Activated effector memory CD4-positive, alpha-beta T cell treated with Interleukin-2 at 50 U/mL for 16 hours (primary cell): ENCODE results near the gene PIBF1.
A peak's percentile ranks its signal among the peaks of the same experiment; 100 is the strongest.
"Not testable (repeated sequence)": the region's sequence is repeated elsewhere in the genome, so short reads cannot be mapped to it uniquely, and the experiment has no call there.

Experiments
- DNase-seq: peaks from one replicate; pipeline ENCODE4 v3.0.0-alpha.2; 2020

The PIBF1 gene

GRCh38 chr13:72781451-72782439 lies at the start of gene PIBF1, which contains the start of gene DIS3:
Gene PIBF1 (plus strand): TSS chr13:72782133. CDS start chr13:72783470, 1,337 bp downstream.
Gene DIS3 (minus strand): TSS chr13:72781900. CDS start chr13:72781832, 68 bp downstream.
- peak; percentile 94 for DNase-seq

- no peak for DNase-seq
Measured at GRCh38 chr13:72737033-72737432, 44.9 kb upstream of the PIBF1 start.

- DNase-seq: no peak
Measured at GRCh38 chr13:72740015-72740414, 41.9 kb upstream of the PIBF1 start.

- no peak for DNase-seq
Measured at GRCh38 chr13:72745260-72745659, 36.7 kb upstream of the PIBF1 start.

- DNase-seq: no peak
Measured at GRCh38 chr13:72751220-72751619, 30.7 kb upstream of the PIBF1 start.

- no peak for DNase-seq
Measured at GRCh38 chr13:72754111-72754510, 27.8 kb upstream of the PIBF1 start.

GRCh38 chr13:72757792-72758535 lies 24.0 kb upstream of the PIBF1 start:
- DNase-seq: no peak

GRCh38 chr13:72760189-72760588 lies 21.7 kb upstream of the PIBF1 start:
- no peak for DNase-seq

GRCh38 chr13:72763411-72763810 lies 18.5 kb upstream of the PIBF1 start:
- DNase-seq: no peak

- DNase-seq: no peak
Measured at GRCh38 chr13:72774019-72774418, 7.9 kb upstream of the PIBF1 start.

- no peak for DNase-seq
Measured at GRCh38 chr13:72782717-72783116, 784 bp downstream of the PIBF1 start.

- DNase-seq: not testable (repeated sequence)
Measured at GRCh38 chr13:72784679-72785078, 2.7 kb downstream of the PIBF1 start.

GRCh38 chr13:72788831-72789230 lies 6.9 kb downstream of the PIBF1 start:
- no peak for DNase-seq

GRCh38 chr13:72792640-72793039 lies 10.7 kb downstream of the PIBF1 start:
- DNase-seq: no peak

- no peak for DNase-seq
Measured at GRCh38 chr13:72798817-72799216, 16.9 kb downstream of the PIBF1 start.

- no peak for DNase-seq
Measured at GRCh38 chr13:72804301-72804700, 22.4 kb downstream of the PIBF1 start.

- DNase-seq: no peak
Measured at GRCh38 chr13:72805676-72806346, 23.9 kb downstream of the PIBF1 start.

GRCh38 chr13:72806514-72806913 lies 24.6 kb downstream of the PIBF1 start:
- not testable (repeated sequence) for DNase-seq

- no peak for DNase-seq
Measured at GRCh38 chr13:72808917-72809500, 27.1 kb downstream of the PIBF1 start.

- no peak for DNase-seq
Measured at GRCh38 chr13:72820156-72820897, 38.4 kb downstream of the PIBF1 start.

GRCh38 chr13:72820898-72821279 lies 39.0 kb downstream of the PIBF1 start:
- no peak for DNase-seq

GRCh38 chr13:72823081-72823480 lies 41.1 kb downstream of the PIBF1 start:
- DNase-seq: no peak
